Stimulated activated memory B cell treated with anti-CD40 and anti-IgM and Interleukin-4, amounts not matched to agents 10 μg/mL and 1 μg/mL and 100 μg/mL, for 72 hours (primary cell): ENCODE measurements around the gene PTPRN.
A peak's percentile ranks its signal among the peaks of the same experiment; 100 is the strongest.

Experiments used
- ATAC-seq: fragments of 150-1000 bp; cut with Tn5 transposase; 2 replicates; pipeline ENCODE4 v1.10.0; 2021
- H3K27ac Mint-ChIP-seq: one replicate; pipeline ENCODE4 v1.8.0; 2022; ENCODE audit warnings: mild to moderate bottlenecking, mixed read lengths
- H3K27me3 Mint-ChIP-seq: one replicate; pipeline ENCODE4 v1.8.0; 2022; ENCODE audit warnings: mixed read lengths
- H3K36me3 Mint-ChIP-seq: one replicate; pipeline ENCODE4 v1.8.0; 2022; ENCODE audit warnings: mixed read lengths
- H3K4me1 Mint-ChIP-seq: one replicate; pipeline ENCODE4 v1.8.0; 2022; ENCODE audit warnings: mixed read lengths
- H3K4me3 Mint-ChIP-seq: one replicate; pipeline ENCODE4 v1.8.0; 2022; ENCODE audit warnings: mild to moderate bottlenecking, moderate library complexity, mixed read lengths
- H3K9me3 Mint-ChIP-seq: one replicate; pipeline ENCODE4 v1.8.0; 2022; ENCODE audit warnings: mixed read lengths

The PTPRN gene

GRCh38 chr2:219252084-219252483, 57.1 kb downstream of the PTPRN start:
- Mint-ChIP-seq H3K27me3 (no peaks in the 10 kb centered on the region), H3K36me3 (peaks cover 54% of the 10 kb centered on the region), H3K9me3 (no peaks in the 10 kb centered on the region), H3K27ac (peak overlapping the region; percentile 91), H3K4me3 (peak overlapping the region; percentile 77), H3K4me1 (peaks cover 61% of the 10 kb centered on the region)
- ATAC-seq = no peak

- ATAC-seq = no peak
- H3K4me1 Mint-ChIP-seq = peaks cover 66% of the 10 kb centered on the region
- H3K27ac Mint-ChIP-seq = peak overlapping the region; percentile 91
- H3K27me3 Mint-ChIP-seq = no peaks in the 10 kb centered on the region
- H3K4me3 Mint-ChIP-seq = peak overlapping the region; percentile 77
- H3K36me3 Mint-ChIP-seq = peaks cover 54% of the 10 kb centered on the region
- H3K9me3 Mint-ChIP-seq = no peaks in the 10 kb centered on the region
Measured at GRCh38 chr2:219251656-219252055, 57.5 kb downstream of the PTPRN start.

GRCh38 chr2:219250049-219250781, 59.0 kb downstream of the PTPRN start:
- no peak for ATAC-seq
- H3K36me3 Mint-ChIP-seq = peaks cover 54% of the 10 kb centered on the region
- peak overlapping the region; percentile 89 for H3K27ac Mint-ChIP-seq
- peaks cover 75% of the 10 kb centered on the region for H3K4me1 Mint-ChIP-seq
- peak overlapping the region; percentile 77 for H3K4me3 Mint-ChIP-seq
- no peaks in the 10 kb centered on the region for H3K27me3 Mint-ChIP-seq
- no peaks in the 10 kb centered on the region for H3K9me3 Mint-ChIP-seq

- Mint-ChIP-seq H3K36me3 (peaks cover 54% of the 10 kb centered on the region), H3K27ac (peak overlapping the region; percentile 89), H3K27me3 (no peaks in the 10 kb centered on the region), H3K9me3 (no peaks in the 10 kb centered on the region), H3K4me3 (peak overlapping the region; percentile 77), H3K4me1 (peaks cover 75% of the 10 kb centered on the region)
- peak; percentile 31 for ATAC-seq
Measured at GRCh38 chr2:219249203-219249980, 59.8 kb downstream of the PTPRN start.

- H3K27me3 Mint-ChIP-seq = no peaks in the 10 kb centered on the region
- H3K9me3 Mint-ChIP-seq = no peaks in the 10 kb centered on the region
- ATAC-seq = no peak
- H3K27ac Mint-ChIP-seq = peak overlapping the region; percentile 89
- H3K4me1 Mint-ChIP-seq = peaks cover 75% of the 10 kb centered on the region
- H3K36me3 Mint-ChIP-seq = peaks cover 54% of the 10 kb centered on the region
- peak overlapping the region; percentile 77 for H3K4me3 Mint-ChIP-seq
Measured at GRCh38 chr2:219248845-219249202, 60.4 kb downstream of the PTPRN start.

- peaks cover 49% of the 10 kb centered on the region for H3K36me3 Mint-ChIP-seq
- no peaks in the 10 kb centered on the region for H3K27me3 Mint-ChIP-seq
- peak overlapping the region; percentile 58 for H3K4me3 Mint-ChIP-seq
- peak; percentile 68 for ATAC-seq
- H3K27ac Mint-ChIP-seq = peak overlapping the region; percentile 89
- H3K9me3 Mint-ChIP-seq = no peaks in the 10 kb centered on the region
- peaks cover 72% of the 10 kb centered on the region for H3K4me1 Mint-ChIP-seq
Measured at GRCh38 chr2:219247678-219248642, 61.2 kb downstream of the PTPRN start.

GRCh38 chr2:219246559-219246958, 62.6 kb downstream of the PTPRN start:
- ATAC-seq = no peak
- H3K36me3 Mint-ChIP-seq = peaks cover 38% of the 10 kb centered on the region
- peak overlapping the region; percentile 58 for H3K4me3 Mint-ChIP-seq
- H3K27me3 Mint-ChIP-seq = no peaks in the 10 kb centered on the region
- H3K4me1 Mint-ChIP-seq = peaks cover 58% of the 10 kb centered on the region
- H3K27ac Mint-ChIP-seq = peak overlapping the region; percentile 89
- H3K9me3 Mint-ChIP-seq = no peaks in the 10 kb centered on the region

- Mint-ChIP-seq H3K9me3 (no peaks in the 10 kb centered on the region), H3K27ac (peak overlapping the region; percentile 89), H3K36me3 (peaks cover 31% of the 10 kb centered on the region), H3K4me1 (peaks cover 51% of the 10 kb centered on the region), H3K27me3 (no peaks in the 10 kb centered on the region), H3K4me3 (peak overlapping the region; percentile 90)
- no peak for ATAC-seq
Measured at GRCh38 chr2:219245899-219246230, 63.3 kb downstream of the PTPRN start.

GRCh38 chr2:219245148-219245898, 63.9 kb downstream of the PTPRN start, which contains the start of the genes GLB1L and STK16:
GLB1L (minus strand) TSS chr2:219245444; CDS start chr2:219243573, 1,871 bp downstream.
STK16 (plus strand) TSS chr2:219245479; CDS start chr2:219246000, 521 bp downstream.
- peak; percentile 88 for ATAC-seq
- Mint-ChIP-seq H3K4me3 (peak within 1 kb of the TSS; percentile 90), H3K36me3 (peaks cover 25% of the 10 kb centered on the region), H3K27ac (peak within 1 kb of the TSS; percentile 89), H3K9me3 (no peaks in the 10 kb centered on the region), H3K27me3 (no peaks in the 10 kb centered on the region), H3K4me1 (peaks cover 46% of the 10 kb centered on the region)

GRCh38 chr2:219244789-219245147, 64.4 kb downstream of the PTPRN start:
- Mint-ChIP-seq H3K27me3 (no peaks in the 10 kb centered on the region), H3K9me3 (no peaks in the 10 kb centered on the region), H3K4me3 (peak overlapping the region; percentile 90), H3K4me1 (peaks cover 40% of the 10 kb centered on the region), H3K36me3 (peaks cover 21% of the 10 kb centered on the region), H3K27ac (peak overlapping the region; percentile 89)
- ATAC-seq = no peak

- H3K36me3 Mint-ChIP-seq = peaks cover 13% of the 10 kb centered on the region
- peak overlapping the region; percentile 47 for H3K4me3 Mint-ChIP-seq
- no peak overlapping the region for H3K27ac Mint-ChIP-seq
- H3K27me3 Mint-ChIP-seq = no peaks in the 10 kb centered on the region
- ATAC-seq = no peak
- H3K9me3 Mint-ChIP-seq = no peaks in the 10 kb centered on the region
- peaks cover 26% of the 10 kb centered on the region for H3K4me1 Mint-ChIP-seq
Measured at GRCh38 chr2:219243291-219243761, 65.9 kb downstream of the PTPRN start.
